K562 (cell line): ENCODE results near the gene MPIG6B. TPM values are rescaled to one million over a fixed set of nuclear protein-coding genes. Genes with fewer than 3 reads are reported as not detected.

Experiments
- CHD2 ChIP-seq: IDR thresholded peaks from 2 replicates; pipeline ENCODE4 v1.6.1; 2011; ENCODE audit warnings: low read depth, low read length
- CREM ChIP-seq: IDR thresholded peaks from 2 replicates; pipeline ENCODE4 v1.6.1; 2014; ENCODE audit warnings: antibody characterized with exemption, low read depth
- DNMT1 ChIP-seq: fragments of 450-650 bp; IDR thresholded peaks from 2 replicates; pipeline ENCODE4 v1.6.1; 2016; ENCODE audit warnings: antibody characterized with exemption, mild to moderate bottlenecking
- ELF1 ChIP-seq: fragments of 200-800 bp; sonication (Bioruptor generic); IDR thresholded peaks from 2 replicates; pipeline ENCODE4 v1.6.1; 2016; ENCODE audit warnings: missing genetic modification characterization, missing compliant biosample characterization
- GATA2 ChIP-seq: sonication (generic); formaldehyde crosslinking; IDR thresholded peaks from 2 replicates; pipeline ENCODE4 v1.4.0; 2020; ENCODE audit warnings: mild to moderate bottlenecking, missing genetic modification reagents
- HBP1 ChIP-seq: fragments of 450-650 bp; formaldehyde crosslinking; IDR thresholded peaks from 2 replicates; pipeline ENCODE4 v1.4.0; 2022; ENCODE audit warnings: missing genetic modification characterization
- LEF1 ChIP-seq: fragments of 450-650 bp; IDR thresholded peaks from 2 replicates; pipeline ENCODE4 v1.6.1; 2016; ENCODE audit warnings: mild to moderate bottlenecking
- MECOM ChIP-seq: fragments of 250-450 bp; sonication (Bioruptor Pico); IDR thresholded peaks from 2 replicates; pipeline ENCODE4 v1.8.0; 2022; ENCODE audit warnings: inconsistent platforms
- NCOA4 ChIP-seq: fragments of 450-650 bp; IDR thresholded peaks from 2 replicates; pipeline ENCODE4 v1.6.1; 2018; ENCODE audit warnings: mild to moderate bottlenecking; ENCODE audit not compliant: partially characterized antibody
- NONO ChIP-seq, 2 experiments: fragments of 200-400 bp in 1 of 2; fragments of 450-650 bp in 1 of 2; formaldehyde crosslinking in 1 of 2; IDR thresholded peaks; 2 replicates each; pipeline ENCODE4 v1.6.1; 2017; ENCODE audit warnings: low read depth in 2 of 2, mild to moderate bottlenecking in 2 of 2, moderate library complexity in 2 of 2, low read length in 1 of 2
- NR2F6 ChIP-seq: fragments of 450-650 bp; formaldehyde crosslinking; IDR thresholded peaks from 2 replicates; pipeline ENCODE4 v1.4.0; 2020; ENCODE audit warnings: mild to moderate bottlenecking
- SRSF9 ChIP-seq: fragments of 200-400 bp; formaldehyde crosslinking; IDR thresholded peaks from 2 replicates; pipeline ENCODE4 v1.6.1; 2017; ENCODE audit warnings: low read depth, low read length, borderline replicate concordance
- STAG1 ChIP-seq: sonication (generic); formaldehyde crosslinking; IDR thresholded peaks from 2 replicates; pipeline ENCODE4 v1.5.0; 2020; ENCODE audit warnings: missing genetic modification reagents, borderline replicate concordance
- ZBTB17 ChIP-seq: fragments of 450-650 bp; formaldehyde crosslinking; IDR thresholded peaks from 2 replicates; pipeline ENCODE4 v1.4.0; 2020; ENCODE audit warnings: mild to moderate bottlenecking
- ZBTB49 ChIP-seq: sonication (generic); formaldehyde crosslinking; IDR thresholded peaks from 2 replicates; pipeline ENCODE4 v1.8.0; 2022; ENCODE audit warnings: missing genetic modification reagents, mild to moderate bottlenecking, borderline replicate concordance
- ZFP36 ChIP-seq: fragments of 150-350 bp; IDR thresholded peaks from 2 replicates; pipeline ENCODE4 v1.6.1; 2018; ENCODE audit warnings: low read length, low read depth; ENCODE audit not compliant: partially characterized antibody
- ZMIZ1 ChIP-seq, 2 experiments: fragments of 150-350 bp in 1 of 2; IDR thresholded peaks; 2 replicates each; pipeline ENCODE4 v1.6.1; 2012 to 2016; ENCODE audit warnings: low read depth in 2 of 2, low read length in 2 of 2, mild to moderate bottlenecking in 1 of 2, moderate library complexity in 1 of 2
- ZNF507 ChIP-seq: conservative IDR thresholded peaks from 2 replicates; pipeline ENCODE4 v1.6.1; 2017; ENCODE audit warnings: missing genetic modification characterization, missing compliant biosample characterization
- ZNF695 ChIP-seq: fragments of 450-650 bp; formaldehyde crosslinking; IDR thresholded peaks from 2 replicates; pipeline ENCODE4 v1.4.0; 2020; ENCODE audit warnings: mild to moderate bottlenecking, moderate library complexity
- ZNF75A ChIP-seq: fragments of 450-650 bp; formaldehyde crosslinking; IDR thresholded peaks from 2 replicates; pipeline ENCODE4 v1.4.0; 2020; ENCODE audit warnings: mild to moderate bottlenecking
- polyA plus RNA-seq, 8 experiments: library from polyadenylated mRNA; depleted of rRNA in 4 of 8; stranded (reverse) in 5 of 8; unstranded in 3 of 8; fragments of >200 nt; fragmentation: Nextera tagmentation in 2 of 8; fragmentation: Illumina TruSeq in 1 of 8; extraction: Ambion mirVana in 2 of 8; extraction: Trizol in 1 of 8; gene quantifications; 2 replicates each; pipeline versions ENCODE4 v1.2.1 to v1.2.3, GENCODE V29; 2011 to 2014; ENCODE audit warnings: inconsistent platforms in 1 of 8, missing spikeins in 1 of 8
- total RNA-seq, 7 experiments: library from RNA; depleted of rRNA in 6 of 7; stranded (reverse); fragments of >200 nt in 6 of 7; fragmentation: Illumina TruSeq in 2 of 7; extraction: Trizol in 2 of 7; gene quantifications; 2 replicates each; pipeline versions ENCODE4 v1.2.1 to v1.2.3, GENCODE V29; 2011 to 2021; ENCODE audit warnings: low replicate concordance in 1 of 7
- TF ChIP-seq, protein P1 (sequence below): sonication (generic); formaldehyde crosslinking; IDR thresholded peaks from 2 replicates; pipeline ENCODE4 v1.8.0; 2022; ENCODE audit warnings: mild to moderate bottlenecking, low read depth, missing genetic modification reagents

The MPIG6B gene
- total and polyA plus RNA-seq, 9 of the 15 experiments (the other 6 are each of a cell fraction or from before 2014, with no cell fraction given): 0.11 to 1.2 (median 0.28) TPM; not detected in 1

GRCh38 chr6:31737315-31737990 is 14.3 kb downstream of the MPIG6B start (continued):
- TF ChIP-seq, protein P1, sequence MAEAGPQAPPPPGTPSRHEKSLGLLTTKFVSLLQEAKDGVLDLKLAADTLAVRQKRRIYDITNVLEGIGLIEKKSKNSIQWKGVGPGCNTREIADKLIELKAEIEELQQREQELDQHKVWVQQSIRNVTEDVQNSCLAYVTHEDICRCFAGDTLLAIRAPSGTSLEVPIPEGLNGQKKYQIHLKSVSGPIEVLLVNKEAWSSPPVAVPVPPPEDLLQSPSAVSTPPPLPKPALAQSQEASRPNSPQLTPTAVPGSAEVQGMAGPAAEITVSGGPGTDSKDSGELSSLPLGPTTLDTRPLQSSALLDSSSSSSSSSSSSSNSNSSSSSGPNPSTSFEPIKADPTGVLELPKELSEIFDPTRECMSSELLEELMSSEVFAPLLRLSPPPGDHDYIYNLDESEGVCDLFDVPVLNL (CRISPR knock-in tag): no peak
- TF ChIP-seq ZNF507 (no peak), NR2F6 (CRISPR knock-in tag) (no peak), NONO (IDR thresholded peaks at IDR 0.05; ENCODE audit: low read depth in 2 of 2, low read length in 1 of 2) (no peak), ZBTB49 (CRISPR knock-in tag) (0 out of 2 replicates have a peak, but pooled peaks have one; percentile 26), STAG1 (CRISPR knock-in tag) (no peak), ZNF695 (CRISPR knock-in tag) (no peak), ELF1 (no peak), NCOA4 (peak; percentile 78), ZBTB17 (0 out of 2 replicates have a peak, but pooled peaks have one; percentile 24), MECOM (CRISPR knock-in tag) (no peak), GATA2 (CRISPR knock-in tag) (no peak), SRSF9 (no peak), DNMT1 (peak; percentile 73; the same call in 1 of the 2 replicates), LEF1 (no peak), ZNF75A (no peak), ZFP36 (no peak), CREM (no peak), ZMIZ1 (IDR thresholded peaks at IDR 0.05; ENCODE audit: low read depth in 2 of 2, low read length in 2 of 2) (no peak), HBP1 (CRISPR knock-in tag) (no peak), CHD2 (no peak)
